Panc1 (cell line): Measurements from ENCODE around the gene ZNF121. TPM values are rescaled to one million over a fixed set of nuclear protein-coding genes. Genes with fewer than 3 reads are reported as not detected.
A peak's percentile ranks its signal among the peaks of the same experiment; 100 is the strongest.

Experiments
- ATAC-seq: fragments of 200-7000 bp; cut with Tn5 transposase; 2 replicates; pipeline ENCODE4 v1.9.1; 2020; ENCODE audit warnings: mild to moderate bottlenecking, moderate library complexity
- BruUV-seq: library from RNA; stranded (reverse); fragments of 400-500 nt; replicated peaks from 2 replicates; lab custom pipeline; 2021; lab: Mats Ljungman, UMichigan
- CTCF ChIA-PET: fragments of 300-600 bp; sonication (Branson Sonifier 250); formaldehyde crosslinking; loops from one replicate; lab custom pipeline; 2022; ENCODE audit warnings: antibody characterized with exemption; lab: Charles Lee
- POLR2A ChIA-PET: fragments of 300-600 bp; sonication (Branson Sonifier 250); formaldehyde crosslinking; loops from one replicate; lab custom pipeline; 2022; ENCODE audit warnings: antibody characterized with exemption; lab: Charles Lee
- DNase-seq: peaks from one replicate; pipeline ENCODE4 v3.0.0-alpha.2; 2010; ENCODE audit warnings: low read depth, low spot score
- H3K27ac ChIP-seq: 2 replicates; pipeline ENCODE4 v1.5.1; 2011; ENCODE audit warnings: mild to moderate bottlenecking, low read length, inconsistent platforms
- H3K27me3 ChIP-seq: fragments of 200-500 bp; sonication (Bioruptor generic); 2 replicates; pipeline ENCODE4 v1.6.0; 2014; ENCODE audit warnings: low read length, inconsistent platforms; ENCODE audit not compliant: control insufficient read depth, insufficient read depth
- H3K36me3 ChIP-seq: fragments of 200-500 bp; sonication (Bioruptor generic); 2 replicates; pipeline ENCODE4 v1.5.1; 2014; ENCODE audit warnings: inconsistent platforms, mild to moderate bottlenecking, low read length, moderate library complexity; ENCODE audit not compliant: control insufficient read depth, insufficient read depth
- H3K4me1 ChIP-seq: 2 replicates; pipeline ENCODE4 v1.5.1; 2011; ENCODE audit warnings: inconsistent platforms, mild to moderate bottlenecking, low read length, moderate library complexity; ENCODE audit not compliant: control insufficient read depth, insufficient read depth
- H3K4me3 ChIP-seq, 2 experiments: 2 replicates each; pipeline ENCODE4 v1.5.1; 2011 to 2012; ENCODE audit warnings: low read depth in 2 of 2, low read length in 2 of 2, mild to moderate bottlenecking in 2 of 2, inconsistent platforms in 1 of 2, moderate library complexity in 1 of 2
- H3K9me3 ChIP-seq: fragments of 200-500 bp; sonication (Bioruptor generic); 2 replicates; pipeline ENCODE4 v1.5.1; 2014; ENCODE audit warnings: low read depth, mild to moderate bottlenecking, inconsistent platforms, low read length, moderate library complexity; ENCODE audit not compliant: control insufficient read depth, insufficient read depth
- CTCF ChIP-seq: fragments of 450-650 bp; IDR thresholded peaks from 2 replicates; pipeline ENCODE4 v1.5.1; 2017; ENCODE audit warnings: mild to moderate bottlenecking
- POLR2AphosphoS5 ChIP-seq: IDR thresholded peaks from 2 replicates; pipeline ENCODE4 v1.6.1; 2012; ENCODE audit warnings: mild to moderate bottlenecking, low read depth, low read length, moderate library complexity
- SIN3A ChIP-seq: IDR thresholded peaks from 2 replicates; pipeline ENCODE4 v1.6.1; 2012; ENCODE audit warnings: low read depth, mild to moderate bottlenecking, low read length, moderate library complexity, borderline replicate concordance; ENCODE audit not compliant: insufficient read depth
- TCF7L2 ChIP-seq: IDR thresholded peaks from 2 replicates; pipeline ENCODE4 v1.6.1; 2011; ENCODE audit warnings: mild to moderate bottlenecking, low read depth, low read length, inconsistent platforms
- in situ Hi-C: cut with HindIII; loops from 2 replicates; pipeline ENCODE4 v1.10.0; 2016; ENCODE audit warnings: low sequenced_read_pairs, low pct_unique_long_range_greater_than_20kb
- intact Hi-C: fragments of 100-400 bp; cut with micrococcal nuclease; formaldehyde crosslinking; loops from one replicate; pipeline ENCODE4 v1.10.0; 2022; ENCODE audit not compliant: unreplicated experiment
- total RNA-seq: library from RNA; stranded (reverse); gene quantifications from one replicate; pipeline ENCODE4 v1.2.1, GENCODE V29; 2021; ENCODE audit not compliant: unreplicated experiment
- TF ChIP-seq, protein P1 (sequence below), 2 experiments: IDR thresholded peaks; 2 replicates each; pipeline ENCODE4 v1.6.1; 2011 to 2012; ENCODE audit warnings: low read depth in 2 of 2, control low read depth in 1 of 2, low read length in 1 of 2, mild to moderate bottlenecking in 1 of 2, moderate library complexity in 1 of 2; ENCODE audit not compliant: insufficient read depth in 1 of 2

The ZNF121 gene
- total RNA-seq, 1 experiment from 2014 or later, result 48.4 TPM

DNA sequence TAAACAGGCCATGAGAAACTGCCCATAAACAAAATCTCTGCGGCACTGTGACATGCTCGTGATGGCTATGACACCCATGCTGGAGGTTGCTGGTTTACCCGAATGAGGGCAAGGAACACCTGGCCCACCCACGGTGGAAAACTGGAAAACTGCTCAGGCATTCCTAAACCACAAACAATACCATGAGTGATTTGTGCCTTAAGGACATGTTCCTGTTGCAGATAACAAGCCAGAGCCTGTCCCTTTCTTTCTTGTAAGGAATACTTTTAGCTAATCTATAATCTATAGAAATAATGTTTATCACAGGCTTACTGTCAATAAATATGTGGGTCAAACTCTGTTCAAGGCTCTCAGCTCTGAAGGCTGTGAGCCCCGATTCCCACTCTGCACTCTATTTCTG, 24.6 kb upstream of the ZNF121 start:
- in situ Hi-C loops (no loop called here), intact Hi-C loops (no loop called here)
- CTCF ChIA-PET, result no interaction called here
- Histone ChIP-seq H3K9me3 (peaks cover 35% of the 10 kb centered on the region), H3K36me3 (peaks cover 2% of the 10 kb centered on the region), H3K4me3 (no peak overlapping the region), H3K4me1 (no peaks in the 10 kb centered on the region), H3K27me3 (no peaks in the 10 kb centered on the region), H3K27ac (no peak overlapping the region)
- POLR2A ChIA-PET, result no interaction called here
- DNase-seq, result no peak
- TF ChIP-seq, protein P1, sequence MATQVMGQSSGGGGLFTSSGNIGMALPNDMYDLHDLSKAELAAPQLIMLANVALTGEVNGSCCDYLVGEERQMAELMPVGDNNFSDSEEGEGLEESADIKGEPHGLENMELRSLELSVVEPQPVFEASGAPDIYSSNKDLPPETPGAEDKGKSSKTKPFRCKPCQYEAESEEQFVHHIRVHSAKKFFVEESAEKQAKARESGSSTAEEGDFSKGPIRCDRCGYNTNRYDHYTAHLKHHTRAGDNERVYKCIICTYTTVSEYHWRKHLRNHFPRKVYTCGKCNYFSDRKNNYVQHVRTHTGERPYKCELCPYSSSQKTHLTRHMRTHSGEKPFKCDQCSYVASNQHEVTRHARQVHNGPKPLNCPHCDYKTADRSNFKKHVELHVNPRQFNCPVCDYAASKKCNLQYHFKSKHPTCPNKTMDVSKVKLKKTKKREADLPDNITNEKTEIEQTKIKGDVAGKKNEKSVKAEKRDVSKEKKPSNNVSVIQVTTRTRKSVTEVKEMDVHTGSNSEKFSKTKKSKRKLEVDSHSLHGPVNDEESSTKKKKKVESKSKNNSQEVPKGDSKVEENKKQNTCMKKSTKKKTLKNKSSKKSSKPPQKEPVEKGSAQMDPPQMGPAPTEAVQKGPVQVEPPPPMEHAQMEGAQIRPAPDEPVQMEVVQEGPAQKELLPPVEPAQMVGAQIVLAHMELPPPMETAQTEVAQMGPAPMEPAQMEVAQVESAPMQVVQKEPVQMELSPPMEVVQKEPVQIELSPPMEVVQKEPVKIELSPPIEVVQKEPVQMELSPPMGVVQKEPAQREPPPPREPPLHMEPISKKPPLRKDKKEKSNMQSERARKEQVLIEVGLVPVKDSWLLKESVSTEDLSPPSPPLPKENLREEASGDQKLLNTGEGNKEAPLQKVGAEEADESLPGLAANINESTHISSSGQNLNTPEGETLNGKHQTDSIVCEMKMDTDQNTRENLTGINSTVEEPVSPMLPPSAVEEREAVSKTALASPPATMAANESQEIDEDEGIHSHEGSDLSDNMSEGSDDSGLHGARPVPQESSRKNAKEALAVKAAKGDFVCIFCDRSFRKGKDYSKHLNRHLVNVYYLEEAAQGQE (IDR thresholded peaks at IDR 0.05; ENCODE audit: insufficient read depth in 1 of 2, low read depth in 2 of 2, low read length in 1 of 2), result no peak
- TF ChIP-seq TCF7L2, result no peak
- TF ChIP-seq CTCF, result no peak
- no peak for TF ChIP-seq POLR2AphosphoS5
- no peak for TF ChIP-seq SIN3A
- no TSS peak for BruUV-seq
- ATAC-seq, result no peak

DNA sequence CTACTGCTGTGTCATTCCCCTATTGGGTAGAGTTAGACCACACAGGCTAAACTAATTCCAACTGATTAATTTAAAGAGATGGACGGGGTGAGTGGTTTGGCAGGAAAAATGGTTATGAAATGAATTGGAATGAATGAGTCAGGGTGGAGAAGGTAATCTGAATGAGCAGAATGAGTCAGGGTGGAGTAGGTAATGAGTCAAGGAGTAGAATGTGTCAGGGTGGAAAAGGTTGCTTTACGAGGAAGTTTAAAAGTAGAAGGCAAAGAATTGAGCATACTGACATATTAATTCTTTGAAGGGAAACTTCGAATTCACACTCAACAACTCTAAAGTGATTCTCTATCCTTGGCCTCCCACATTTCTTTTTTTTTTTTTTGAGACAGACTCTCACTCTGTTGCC, 12.7 kb upstream of the ZNF121 start:
- Histone ChIP-seq H3K4me1 (no peaks in the 10 kb centered on the region), H3K4me3 (no peak overlapping the region), H3K36me3 (no peaks in the 10 kb centered on the region), H3K27me3 (no peaks in the 10 kb centered on the region), H3K9me3 (no peaks in the 10 kb centered on the region; the same call in 1 of the 2 replicates), H3K27ac (no peak overlapping the region)
- peak; percentile 63 for DNase-seq
- intact Hi-C loops, result no loop called here
- BruUV-seq, result no TSS peak
- ChIA-PET POLR2A (no interaction called here), CTCF (no interaction called here)
- no peak for ATAC-seq
- in situ Hi-C loops, result no loop called here
- TF ChIP-seq, protein P1 (IDR thresholded peaks at IDR 0.05; ENCODE audit: insufficient read depth in 1 of 2, low read depth in 2 of 2, low read length in 1 of 2), result no peak
- TF ChIP-seq SIN3A (no peak), CTCF (no peak), TCF7L2 (no peak), POLR2AphosphoS5 (no peak)
